GM20000 (cell line): ENCODE measurements around the gene SYTL4.

Experiments
- DNase-seq: peaks from one replicate; pipeline ENCODE4 v3.0.0; 2012; ENCODE audit warnings: low spot score
- CTCF ChIP-seq: IDR thresholded peaks from 2 replicates; pipeline ENCODE4 v1.5.1; 2012; ENCODE audit warnings: mild to moderate bottlenecking, control low read depth; ENCODE audit errors: extremely low read depth, missing control alignments

The SYTL4 gene

GRCh38 chrX:100659431-100660137 lies 72.3 kb downstream of the SYTL4 start:
- no peak for DNase-seq
- no peak for TF ChIP-seq CTCF

GRCh38 chrX:100658941-100659381 lies 73.0 kb downstream of the SYTL4 start:
- no peak for TF ChIP-seq CTCF
- no peak for DNase-seq

- TF ChIP-seq CTCF, result no peak
- no peak for DNase-seq
Observed at GRCh38 chrX:100654261-100654660, 77.7 kb downstream of the SYTL4 start.

- no peak for TF ChIP-seq CTCF
- no peak for DNase-seq
Observed at GRCh38 chrX:100652266-100652665, 79.7 kb downstream of the SYTL4 start.

- DNase-seq, result no peak
- no peak for TF ChIP-seq CTCF
Observed at GRCh38 chrX:100650841-100651240, 81.1 kb downstream of the SYTL4 start.

GRCh38 chrX:100649550-100650356 lies 82.2 kb downstream of the SYTL4 start:
- no peak for TF ChIP-seq CTCF
- no peak for DNase-seq
